GM19351 (cell line): ENCODE results near the gene RAB10.
"Not testable (repeated sequence)": the region's sequence is repeated elsewhere in the genome, so short reads cannot be mapped to it uniquely, and the experiment has no call there.

Experiments
- ATAC-seq: cut with Tn5 transposase; IDR thresholded peaks from one replicate; pipeline ENCODE4 v1.9.1; 2021; ENCODE audit warnings: mild to moderate bottlenecking, moderate library complexity; ENCODE audit not compliant: unreplicated experiment

The RAB10 gene

GRCh38 chr2:26033818-26034636 is at the start of gene RAB10:
TSS of gene RAB10 (plus strand) at chr2:26034084. CDS start at chr2:26034609, 525 bp downstream.
- ATAC-seq, result peak; percentile 83

- ATAC-seq, result no peak
These were observed 45.8 kb upstream of the RAB10 start for GRCh38 chr2:25988134-25988533.

GRCh38 chr2:25989154-25989553 is 44.7 kb upstream of the RAB10 start:
- ATAC-seq, result no peak

- ATAC-seq, result no peak
These were observed 41.9 kb upstream of the RAB10 start for GRCh38 chr2:25991965-25992364.

GRCh38 chr2:25992556-25992955 is 41.3 kb upstream of the RAB10 start:
- ATAC-seq, result no peak

- ATAC-seq, result no peak
These were observed 40.8 kb upstream of the RAB10 start for GRCh38 chr2:25993049-25993448.

GRCh38 chr2:25994509-25994908 is 39.4 kb upstream of the RAB10 start:
- no peak for ATAC-seq

GRCh38 chr2:25996844-25997243 is 37.0 kb upstream of the RAB10 start:
- no peak for ATAC-seq

GRCh38 chr2:25998816-25999383 is 35.0 kb upstream of the RAB10 start:
- not testable (repeated sequence) for ATAC-seq

GRCh38 chr2:25999406-25999805 is 34.5 kb upstream of the RAB10 start:
- ATAC-seq, result not testable (repeated sequence)

GRCh38 chr2:26000561-26001082 is 33.3 kb upstream of the RAB10 start:
- ATAC-seq, result no peak

GRCh38 chr2:26001743-26002351 is 32.0 kb upstream of the RAB10 start:
- ATAC-seq, result no peak

GRCh38 chr2:26002632-26003310 is 31.1 kb upstream of the RAB10 start:
- no peak for ATAC-seq

GRCh38 chr2:26008095-26008494 is 25.8 kb upstream of the RAB10 start:
- ATAC-seq, result no peak

GRCh38 chr2:26008851-26009566 is 24.9 kb upstream of the RAB10 start:
- ATAC-seq, result no peak

- no peak for ATAC-seq
These were observed 24.3 kb upstream of the RAB10 start for GRCh38 chr2:26009567-26009963.

GRCh38 chr2:26010943-26011342 is 22.9 kb upstream of the RAB10 start:
- ATAC-seq, result no peak

- no peak for ATAC-seq
These were observed 22.3 kb upstream of the RAB10 start for GRCh38 chr2:26011609-26011989.

- no peak for ATAC-seq
These were observed 21.7 kb upstream of the RAB10 start for GRCh38 chr2:26011990-26012856.

- no peak for ATAC-seq
These were observed 20.2 kb upstream of the RAB10 start for GRCh38 chr2:26013668-26014067.
